PC-9 (cell line): ENCODE measurements around the gene PACRG. TPM values are rescaled to one million over a fixed set of nuclear protein-coding genes. Genes with fewer than 3 reads are reported as not detected.

ENCODE experiments used
- BruUV-seq: library from RNA; stranded (reverse); fragments of 400-500 nt; replicated peaks from 2 replicates; lab custom pipeline; 2021; lab: Mats Ljungman, UMichigan
- CTCF ChIA-PET: fragments of 300-600 bp; sonication (Branson Sonifier 250); formaldehyde crosslinking; loops from one replicate; lab custom pipeline; 2022; ENCODE audit warnings: antibody characterized with exemption; lab: Charles Lee
- POLR2A ChIA-PET: fragments of 300-600 bp; sonication (Branson Sonifier 250); formaldehyde crosslinking; loops from one replicate; lab custom pipeline; 2022; ENCODE audit warnings: antibody characterized with exemption; ENCODE audit not compliant: unreplicated experiment; lab: Charles Lee
- DNase-seq, 2 experiments: peaks; one replicate each; pipeline versions ENCODE4 v3.0.0 to v3.0.0-alpha.2; 2015 to 2022; ENCODE audit warnings: mixed read lengths in 1 of 2
- H2AFZ ChIP-seq: fragments of 200-600 bp; sonication (generic); 2 replicates; pipeline ENCODE4 v1.8.1; 2017; ENCODE audit warnings: antibody characterized with exemption
- H3F3A ChIP-seq: fragments of 200-600 bp; sonication (generic); 2 replicates; pipeline ENCODE4 v1.8.1; 2017; ENCODE audit warnings: antibody characterized with exemption, mild to moderate bottlenecking, low read depth; ENCODE audit not compliant: insufficient read depth
- H3K27ac ChIP-seq: fragments of 200-600 bp; sonication (generic); 2 replicates; pipeline ENCODE4 v1.6.1; 2016; ENCODE audit warnings: mixed run types
- H3K27me3 ChIP-seq: fragments of 200-600 bp; sonication (generic); 2 replicates; pipeline ENCODE4 v1.6.1; 2016; ENCODE audit warnings: low read depth, mixed run types; ENCODE audit not compliant: insufficient read depth
- H3K36me3 ChIP-seq: fragments of 200-600 bp; sonication (generic); 2 replicates; pipeline ENCODE4 v1.6.1; 2016; ENCODE audit warnings: low read depth, mixed run types
- H3K4me1 ChIP-seq: fragments of 200-600 bp; sonication (generic); replicated peaks from 2 replicates; pipeline ENCODE4 v1.6.1; 2016; ENCODE audit warnings: mixed run types; ENCODE audit not compliant: insufficient read depth
- H3K4me2 ChIP-seq: fragments of 200-600 bp; sonication (generic); 2 replicates; pipeline ENCODE4 v1.6.1; 2017; ENCODE audit warnings: mixed run types
- H3K4me3 ChIP-seq: fragments of 200-600 bp; sonication (generic); 2 replicates; pipeline ENCODE4 v1.6.1; 2016; ENCODE audit warnings: mixed run types
- H3K79me2 ChIP-seq: fragments of 200-600 bp; sonication (generic); 2 replicates; pipeline ENCODE4 v1.6.1; 2017; ENCODE audit warnings: low read depth, mixed run types
- H3K9me2 ChIP-seq: fragments of 200-600 bp; sonication (generic); 2 replicates; pipeline ENCODE4 v1.8.1; 2017; ENCODE audit warnings: mild to moderate bottlenecking; ENCODE audit not compliant: insufficient read depth
- H3K9me3 ChIP-seq: fragments of 200-600 bp; sonication (generic); 2 replicates; pipeline ENCODE4 v1.8.1; 2016; ENCODE audit warnings: low read depth; ENCODE audit not compliant: insufficient read depth
- H4K20me1 ChIP-seq: fragments of 200-600 bp; sonication (generic); 2 replicates; pipeline ENCODE4 v1.8.1; 2017; ENCODE audit not compliant: insufficient read depth
- CTCF ChIP-seq: fragments of 200-600 bp; sonication (generic); conservative IDR thresholded peaks from 2 replicates; pipeline ENCODE4 v1.6.1; 2017; ENCODE audit warnings: mixed run types, antibody characterized with exemption, mild to moderate bottlenecking, moderate library complexity
- EZH2 ChIP-seq: fragments of 200-600 bp; sonication (generic); IDR thresholded peaks from 2 replicates; pipeline ENCODE4 v1.8.0; 2017; ENCODE audit warnings: antibody characterized with exemption, low read depth
- intact Hi-C: fragments of 100-400 bp; cut with micrococcal nuclease; formaldehyde crosslinking; loops from one replicate; pipeline ENCODE4 v1.10.0; 2022; ENCODE audit not compliant: unreplicated experiment
- total RNA-seq: library from RNA; stranded (reverse); gene quantifications from 2 replicates; pipeline ENCODE4 v1.2.3, GENCODE V29; 2021

The PACRG gene
- total RNA-seq, 1 experiment from 2014 or later, result not detected

DNA sequence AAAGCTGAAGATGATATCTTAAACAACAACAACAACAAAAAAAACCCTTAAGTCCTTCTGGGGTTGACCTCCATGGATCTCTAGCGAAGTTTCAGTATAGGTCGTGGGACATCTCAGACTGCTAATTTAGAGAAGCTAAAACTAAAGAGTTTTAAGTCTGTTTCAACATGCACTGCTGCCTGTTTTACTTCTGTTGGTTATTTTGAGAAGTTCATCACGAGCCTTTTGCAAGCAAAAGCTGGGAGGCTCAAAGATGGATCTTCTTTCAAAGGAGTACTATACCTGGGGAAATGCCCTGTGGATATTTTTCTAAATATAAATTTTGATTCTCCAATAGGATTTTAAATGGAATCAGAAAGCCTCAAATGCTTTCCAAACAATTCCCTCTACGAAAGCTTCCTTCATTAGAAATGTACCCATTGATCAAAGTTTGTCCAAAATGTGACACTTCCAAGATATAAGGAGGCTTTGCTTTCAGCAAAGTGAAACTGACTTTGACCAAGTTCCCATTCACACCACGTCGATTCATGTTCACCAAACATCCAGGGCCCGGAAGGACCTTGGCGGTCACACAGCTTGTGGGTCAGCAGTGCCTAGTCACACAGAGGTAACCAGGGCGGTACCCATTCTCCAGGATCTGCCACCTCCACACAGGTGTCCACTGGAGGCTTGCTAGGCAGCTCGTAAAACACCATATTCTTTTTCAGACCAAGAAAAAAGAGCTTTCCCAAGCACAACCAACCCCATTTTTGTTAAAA lies 592.0 kb downstream of the PACRG start:
- Histone ChIP-seq H2AFZ (no peak overlapping the region), H3K36me3 (no peaks in the 10 kb centered on the region), H3K4me2 (no peak overlapping the region), H3F3A (peaks cover 13% of the 10 kb centered on the region), H3K9me3 (no peaks in the 10 kb centered on the region), H4K20me1 (no peaks in the 10 kb centered on the region), H3K79me2 (no peaks in the 10 kb centered on the region), H3K9me2 (no peaks in the 10 kb centered on the region), H3K4me1 (peaks cover 21% of the 10 kb centered on the region), H3K27ac (no peak overlapping the region), H3K27me3 (no peaks in the 10 kb centered on the region), H3K4me3 (no peak overlapping the region)
- intact Hi-C loops, result no loop called here
- no peak for DNase-seq
- ChIA-PET CTCF (no interaction called here), POLR2A (no interaction called here)
- BruUV-seq, result no TSS peak
- TF ChIP-seq EZH2 (no peak), CTCF (no peak)

GRCh38 chr6:163320402-163320801 lies 592.6 kb downstream of the PACRG start:
- Histone ChIP-seq H3K79me2 (no peaks in the 10 kb centered on the region), H3K4me1 (peaks cover 27% of the 10 kb centered on the region), H3K9me3 (no peaks in the 10 kb centered on the region), H3K4me3 (no peak overlapping the region), H3K36me3 (no peaks in the 10 kb centered on the region), H4K20me1 (no peaks in the 10 kb centered on the region), H2AFZ (no peak overlapping the region), H3K27me3 (no peaks in the 10 kb centered on the region), H3F3A (peaks cover 20% of the 10 kb centered on the region), H3K27ac (no peak overlapping the region), H3K4me2 (peak overlapping the region; percentile 42; the same call in 1 of the 2 replicates), H3K9me2 (no peaks in the 10 kb centered on the region)
- no peak for DNase-seq
- CTCF ChIA-PET, result no interaction called here
- intact Hi-C loops, result no loop called here
- POLR2A ChIA-PET, result no interaction called here
- BruUV-seq, result no TSS peak
- TF ChIP-seq CTCF (no peak), EZH2 (no peak)

GRCh38 chr6:163320804-163321203 lies 593.0 kb downstream of the PACRG start:
- H4K20me1 ChIP-seq, result no peaks in the 10 kb centered on the region
- POLR2A ChIA-PET, result no interaction called here
- H3F3A ChIP-seq, result peaks cover 22% of the 10 kb centered on the region
- no peak for TF ChIP-seq EZH2
- H3K79me2 ChIP-seq, result no peaks in the 10 kb centered on the region
- BruUV-seq, result no TSS peak
- CTCF ChIA-PET, result no interaction called here
- peaks cover 31% of the 10 kb centered on the region for H3K4me1 ChIP-seq
- H3K4me2 ChIP-seq, result peak overlapping the region; percentile 42; the same call in 1 of the 2 replicates
- no peaks in the 10 kb centered on the region for H3K9me2 ChIP-seq
- H3K27ac ChIP-seq, result no peak overlapping the region
- H2AFZ ChIP-seq, result no peak overlapping the region
- H3K9me3 ChIP-seq, result no peaks in the 10 kb centered on the region
- H3K4me3 ChIP-seq, result no peak overlapping the region
- intact Hi-C loops, result no loop called here
- DNase-seq, result peak in 1 of 2 experiments; percentile 42
- H3K36me3 ChIP-seq, result no peaks in the 10 kb centered on the region
- H3K27me3 ChIP-seq, result no peaks in the 10 kb centered on the region
